GM23248 (cell line): ENCODE data around the gene LRRC2.

Source experiments
- EZH2 ChIP-seq: fragments of 200-600 bp; sonication (generic); IDR thresholded peaks from 2 replicates; pipeline ENCODE4 v1.6.1; 2018; ENCODE audit warnings: antibody characterized with exemption, mild to moderate bottlenecking; ENCODE audit not compliant: insufficient read depth, poor library complexity, severe bottlenecking
- EZH2phosphoT487 ChIP-seq: fragments of 200-600 bp; sonication (generic); IDR thresholded peaks from 2 replicates; pipeline ENCODE4 v1.6.1; 2018; ENCODE audit warnings: antibody characterized with exemption, moderate library complexity, mild to moderate bottlenecking, low read depth; ENCODE audit not compliant: insufficient read depth

GRCh38 chr3:46574881-46575576 is 8.9 kb upstream of the LRRC2 start:
- no peak for TF ChIP-seq EZH2
- no peak for TF ChIP-seq EZH2phosphoT487
